SH-SY5Y (cell line): ENCODE data around the gene TSPAN19.

ENCODE experiments used
- GATA2 ChIP-seq: IDR thresholded peaks from 2 replicates; pipeline ENCODE4 v1.6.1; 2011; ENCODE audit warnings: mild to moderate bottlenecking, low read depth, low read length
- GATA3 ChIP-seq: IDR thresholded peaks from 2 replicates; pipeline ENCODE4 v1.6.1; 2011; ENCODE audit warnings: low read depth, mild to moderate bottlenecking, low read length, moderate library complexity

GRCh38 chr12:85058339-85058738, 22.3 kb upstream of the TSPAN19 start:
- TF ChIP-seq GATA2 (no peak), GATA3 (no peak)
